OCI-LY1 (cell line): ENCODE measurements around the gene ASPRV1.

Source experiments
- EZH2 ChIP-seq: fragments of 200-600 bp; sonication (generic), shearing (Covaris generic); IDR thresholded peaks from 2 replicates; pipeline ENCODE4 v1.8.0; 2017; ENCODE audit warnings: borderline replicate concordance, mixed run types, mild to moderate bottlenecking, antibody characterized with exemption, low read length, moderate library complexity, mixed read lengths
- TF ChIP-seq, protein P1 (sequence below): fragments of 200-600 bp; sonication (generic), shearing (Covaris generic); IDR thresholded peaks from 2 replicates; pipeline ENCODE4 v1.5.1; 2017; ENCODE audit warnings: mild to moderate bottlenecking, antibody characterized with exemption, low read length, moderate library complexity, mixed read lengths

DNA sequence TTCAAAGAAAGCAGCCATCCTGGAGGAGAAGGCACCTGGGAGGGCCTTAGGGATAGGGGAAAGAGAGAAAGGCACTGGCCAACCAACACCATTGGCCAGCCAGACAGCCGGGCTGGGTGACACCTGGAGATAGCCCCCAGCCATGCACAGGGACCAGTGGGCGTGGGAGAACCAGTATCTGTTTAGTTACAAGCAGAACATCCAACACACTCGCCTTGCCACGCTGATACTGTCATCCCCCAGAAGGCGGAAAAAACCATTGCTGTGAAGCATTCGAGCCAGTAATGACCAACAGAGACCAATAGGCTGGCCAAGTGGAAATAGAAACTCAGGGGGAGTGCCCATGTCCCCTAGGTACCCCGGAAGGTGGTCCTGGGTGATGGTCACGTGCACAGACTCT lies 15.5 kb downstream of the ASPRV1 start:
- TF ChIP-seq EZH2 = no peak
- TF ChIP-seq, protein P1, sequence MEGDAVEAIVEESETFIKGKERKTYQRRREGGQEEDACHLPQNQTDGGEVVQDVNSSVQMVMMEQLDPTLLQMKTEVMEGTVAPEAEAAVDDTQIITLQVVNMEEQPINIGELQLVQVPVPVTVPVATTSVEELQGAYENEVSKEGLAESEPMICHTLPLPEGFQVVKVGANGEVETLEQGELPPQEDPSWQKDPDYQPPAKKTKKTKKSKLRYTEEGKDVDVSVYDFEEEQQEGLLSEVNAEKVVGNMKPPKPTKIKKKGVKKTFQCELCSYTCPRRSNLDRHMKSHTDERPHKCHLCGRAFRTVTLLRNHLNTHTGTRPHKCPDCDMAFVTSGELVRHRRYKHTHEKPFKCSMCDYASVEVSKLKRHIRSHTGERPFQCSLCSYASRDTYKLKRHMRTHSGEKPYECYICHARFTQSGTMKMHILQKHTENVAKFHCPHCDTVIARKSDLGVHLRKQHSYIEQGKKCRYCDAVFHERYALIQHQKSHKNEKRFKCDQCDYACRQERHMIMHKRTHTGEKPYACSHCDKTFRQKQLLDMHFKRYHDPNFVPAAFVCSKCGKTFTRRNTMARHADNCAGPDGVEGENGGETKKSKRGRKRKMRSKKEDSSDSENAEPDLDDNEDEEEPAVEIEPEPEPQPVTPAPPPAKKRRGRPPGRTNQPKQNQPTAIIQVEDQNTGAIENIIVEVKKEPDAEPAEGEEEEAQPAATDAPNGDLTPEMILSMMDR = no peak
